IMR-90 (cell line): ENCODE results near the gene ACOT7.
A peak's percentile ranks its signal among the peaks of the same experiment; 100 is the strongest.

Source experiments
- CTCF ChIP-seq: conservative IDR thresholded peaks from 2 replicates; pipeline ENCODE4 v1.5.1; 2012; ENCODE audit warnings: mild to moderate bottlenecking, low read depth, low read length, improper control_type of control experiment
- NFE2L2 ChIP-seq: fragments of 150-350 bp; IDR thresholded peaks from 2 replicates; pipeline ENCODE4 v1.6.1; 2016; ENCODE audit warnings: low read depth, mild to moderate bottlenecking, low read length
- POLR2A ChIP-seq: IDR thresholded peaks from 2 replicates; pipeline ENCODE4 v1.6.1; 2012; ENCODE audit warnings: mild to moderate bottlenecking, low read depth, low read length
- RFX5 ChIP-seq: IDR thresholded peaks from 2 replicates; pipeline ENCODE4 v1.8.0; 2012; ENCODE audit warnings: low read depth, mild to moderate bottlenecking, low read length, moderate library complexity

GRCh38 chr1:6396998-6397397 is 3.4 kb upstream of the ACOT7 start:
- no peak for TF ChIP-seq RFX5
- 0 out of 2 replicates have a peak, but pooled peaks have one; percentile 16 for TF ChIP-seq CTCF
- TF ChIP-seq NFE2L2: no peak
- TF ChIP-seq POLR2A: no peak
